ENCODE results near the gene SORCS1.

SORCS1 gene

GRCh38 chr10:106612381-106612780 lies 552.1 kb downstream of the SORCS1 start:
- Histone ChIP-seq H3K27ac (no peak overlapping the region), H3K79me2 (no peaks in the 10 kb centered on the region), H3K9ac (no peak overlapping the region), H3K4me2 (ENCODE audit: low read length) (no peak overlapping the region), H3K4me1 (no peaks in the 10 kb centered on the region), H3K4me3 (ENCODE audit: low read depth, low read length) (no peak overlapping the region), H3K36me3 (ENCODE audit: control insufficient read depth, insufficient read depth, low read length) (no peaks in the 10 kb centered on the region), H3K9me3 (ENCODE audit: control insufficient read depth, low read length) (no peaks in the 10 kb centered on the region), H2AFZ (no peak overlapping the region), H3K27me3 (ENCODE audit: control insufficient read depth, insufficient read depth, low read length) (no peaks in the 10 kb centered on the region)
- TF ChIP-seq CTCF (IDR thresholded peaks at IDR 0.05), result no peak

- no peaks in the 10 kb centered on the region for H3K27me3 ChIP-seq (ENCODE audit: control insufficient read depth, insufficient read depth, low read length)
- H3K9me3 ChIP-seq (ENCODE audit: control insufficient read depth, low read length), result no peaks in the 10 kb centered on the region
- no peaks in the 10 kb centered on the region for H3K4me1 ChIP-seq
- no peaks in the 10 kb centered on the region for H3K79me2 ChIP-seq
- H3K36me3 ChIP-seq (ENCODE audit: control insufficient read depth, insufficient read depth, low read length), result no peaks in the 10 kb centered on the region
- H3K4me2 ChIP-seq (ENCODE audit: low read length), result no peak overlapping the region
- no peak overlapping the region for H3K27ac ChIP-seq
- TF ChIP-seq CTCF (IDR thresholded peaks at IDR 0.05), result no peak
- H2AFZ ChIP-seq, result no peak overlapping the region
- no peak overlapping the region for H3K4me3 ChIP-seq (ENCODE audit: low read depth, low read length)
- no peak overlapping the region for H3K9ac ChIP-seq
Measured at GRCh38 chr10:106609470-106610266, 554.8 kb downstream of the SORCS1 start.

GRCh38 chr10:106608066-106608465 lies 556.4 kb downstream of the SORCS1 start:
- Histone ChIP-seq H3K4me3 (ENCODE audit: low read depth, low read length) (no peak overlapping the region), H3K4me1 (no peaks in the 10 kb centered on the region), H3K9me3 (ENCODE audit: control insufficient read depth, low read length) (no peaks in the 10 kb centered on the region), H3K27ac (no peak overlapping the region), H3K27me3 (ENCODE audit: control insufficient read depth, insufficient read depth, low read length) (no peaks in the 10 kb centered on the region), H3K9ac (no peak overlapping the region), H3K79me2 (no peaks in the 10 kb centered on the region), H2AFZ (no peak overlapping the region), H3K4me2 (ENCODE audit: low read length) (no peak overlapping the region), H3K36me3 (ENCODE audit: control insufficient read depth, insufficient read depth, low read length) (no peaks in the 10 kb centered on the region)
- no peak for TF ChIP-seq CTCF (IDR thresholded peaks at IDR 0.05)

- no peak for TF ChIP-seq CTCF (IDR thresholded peaks at IDR 0.05)
Measured at GRCh38 chr10:106595281-106595680, 569.2 kb downstream of the SORCS1 start.

GRCh38 chr10:106593876-106594275 lies 570.6 kb downstream of the SORCS1 start:
- no peak overlapping the region for H3K9ac ChIP-seq
- H3K4me2 ChIP-seq (ENCODE audit: low read length), result no peak overlapping the region
- no peak for TF ChIP-seq CTCF (IDR thresholded peaks at IDR 0.05)
- H3K9me3 ChIP-seq (ENCODE audit: control insufficient read depth, low read length), result no peaks in the 10 kb centered on the region
- no peaks in the 10 kb centered on the region for H3K27me3 ChIP-seq (ENCODE audit: control insufficient read depth, insufficient read depth, low read length)
- H3K4me1 ChIP-seq, result no peaks in the 10 kb centered on the region
- no peaks in the 10 kb centered on the region for H3K79me2 ChIP-seq
- no peak overlapping the region for H3K4me3 ChIP-seq (ENCODE audit: low read depth, low read length)
- H3K27ac ChIP-seq, result no peak overlapping the region
- H2AFZ ChIP-seq, result no peak overlapping the region
- no peaks in the 10 kb centered on the region for H3K36me3 ChIP-seq (ENCODE audit: control insufficient read depth, insufficient read depth, low read length)

More at GRCh38 chr10:106595281-106595680, 569.2 kb downstream of the SORCS1 start:
- H3K27me3 ChIP-seq (ENCODE audit: control insufficient read depth, insufficient read depth, low read length), result no peaks in the 10 kb centered on the region
- H3K4me2 ChIP-seq (ENCODE audit: low read length), result no peak overlapping the region
- H3K27ac ChIP-seq, result no peak overlapping the region
- no peaks in the 10 kb centered on the region for H3K79me2 ChIP-seq
- H3K9me3 ChIP-seq (ENCODE audit: control insufficient read depth, low read length), result no peaks in the 10 kb centered on the region
- no peak overlapping the region for H3K9ac ChIP-seq
- H2AFZ ChIP-seq, result no peak overlapping the region
- H3K36me3 ChIP-seq (ENCODE audit: control insufficient read depth, insufficient read depth, low read length), result no peaks in the 10 kb centered on the region
- H3K4me3 ChIP-seq (ENCODE audit: low read depth, low read length), result no peak overlapping the region
- H3K4me1 ChIP-seq, result no peaks in the 10 kb centered on the region
